Tibial nerve (tissue), 4 donors: ENCODE measurements around the gene ADGRG3. TPM values are rescaled to one million over a fixed set of nuclear protein-coding genes. Genes with fewer than 3 reads are reported as not detected.

Source experiments
- DNase-seq, 2 donors: peaks; one replicate each; pipeline ENCODE4 v3.0.0-alpha.2; 2019; ENCODE audit warnings: low spot score in 2 of 2
- H3K27ac ChIP-seq, 4 donors: fragments of 200-600 bp; sonication (generic) in 3 of 4; one replicate each; pipeline ENCODE4 v1.5.1; 2017 to 2019; ENCODE audit warnings: mild to moderate bottlenecking in 1 of 4
- H3K27me3 ChIP-seq, 2 donors: fragments of 200-600 bp; sonication (generic) in 1 of 2; one replicate each; pipeline versions ENCODE4 v1.5.1 to v1.6.0; 2017 to 2019
- H3K36me3 ChIP-seq, 3 donors: fragments of 200-600 bp; sonication (generic); one replicate each; pipeline ENCODE4 v1.5.1; 2018 to 2019
- H3K4me1 ChIP-seq, 4 donors: fragments of 200-600 bp; sonication (generic) in 3 of 4; one replicate each; pipeline ENCODE4 v1.5.1; 2017 to 2019
- H3K4me3 ChIP-seq, 4 donors: fragments of 200-600 bp; sonication (generic) in 3 of 4; one replicate each; pipeline ENCODE4 v1.5.1; 2017 to 2019; ENCODE audit warnings: mild to moderate bottlenecking in 1 of 4, moderate library complexity in 1 of 4
- H3K9me3 ChIP-seq, 4 donors: fragments of 200-600 bp; sonication (generic) in 3 of 4; one replicate each; pipeline ENCODE4 v1.5.1; 2017 to 2019
- EP300 ChIP-seq, 2 donors: sonication (generic); formaldehyde crosslinking; IDR thresholded peaks; one replicate each; pipeline ENCODE4 v1.6.1; 2017; ENCODE audit warnings: antibody characterized with exemption in 2 of 2, mild to moderate bottlenecking in 1 of 2
- POLR2A ChIP-seq, 2 donors: fragments of 450-650 bp; IDR thresholded peaks; one replicate each; pipeline ENCODE4 v1.6.1; 2017; ENCODE audit warnings: antibody characterized with exemption in 2 of 2, mild to moderate bottlenecking in 2 of 2, moderate library complexity in 2 of 2
- WGBS, 2 donors: methylation state at CpG; one replicate each; pipeline ENCODE4 v1.1.5; 2018; 5-methylcytosine and 5-hydroxymethylcytosine counted together
- total RNA-seq, 4 donors: library from RNA; depleted of rRNA; stranded (reverse); fragments of >200 nt; gene quantifications; one replicate each; pipeline ENCODE4 v1.1.0, GENCODE V29; 2016
- TF ChIP-seq, protein P1 (sequence below), 5 experiments: fragments of 200-600 bp in 3 of 5; fragments of 450-650 bp in 2 of 5; sonication (generic) in 3 of 5; IDR thresholded peaks; one replicate each; pipeline ENCODE4 v1.5.1; 2016 to 2019; ENCODE audit warnings: antibody characterized with exemption in 5 of 5, mild to moderate bottlenecking in 3 of 5, moderate library complexity in 2 of 5

The ADGRG3 gene
- total RNA-seq, 4 donors from 2014 or later = 0.21 to 1.8 (median 0.90) TPM; not detected in 1

DNA sequence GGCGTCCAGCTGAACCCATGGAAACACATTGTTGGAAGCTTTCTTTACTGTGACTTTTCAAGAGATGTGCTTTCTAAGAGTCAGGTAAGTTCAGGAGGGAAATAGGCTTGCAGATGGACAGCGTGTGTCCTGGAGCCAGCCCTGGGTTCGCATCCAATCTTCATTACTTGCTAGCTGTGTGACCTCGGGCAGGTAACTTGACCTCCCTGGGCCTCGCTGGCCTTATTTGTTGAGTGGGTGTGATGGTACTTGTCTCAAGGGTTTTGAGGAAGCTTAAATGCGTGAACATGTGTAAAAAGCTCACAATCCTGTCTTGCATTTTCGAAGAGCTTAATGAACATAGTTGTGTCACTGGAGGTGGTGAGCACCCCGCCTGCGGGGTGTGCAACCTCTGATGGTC lies 27.9 kb upstream of the ADGRG3 start:
- Histone ChIP-seq H3K27ac (peak overlapping the region in 2 of 4 donors; percentile 86 to 95), H3K36me3 (no peaks in the 10 kb centered on the region), H3K9me3 (no peaks in the 10 kb centered on the region), H3K27me3 (peaks cover 0 to 3% of the 10 kb centered on the region in 2 donors), H3K4me3 (no peak overlapping the region), H3K4me1 (peaks cover 0 to 63% (median 47%) of the 10 kb centered on the region in 4 donors)
- DNase-seq = no peak
- no peak for TF ChIP-seq POLR2A (IDR thresholded peaks at IDR 0.05)
- TF ChIP-seq, protein P1, sequence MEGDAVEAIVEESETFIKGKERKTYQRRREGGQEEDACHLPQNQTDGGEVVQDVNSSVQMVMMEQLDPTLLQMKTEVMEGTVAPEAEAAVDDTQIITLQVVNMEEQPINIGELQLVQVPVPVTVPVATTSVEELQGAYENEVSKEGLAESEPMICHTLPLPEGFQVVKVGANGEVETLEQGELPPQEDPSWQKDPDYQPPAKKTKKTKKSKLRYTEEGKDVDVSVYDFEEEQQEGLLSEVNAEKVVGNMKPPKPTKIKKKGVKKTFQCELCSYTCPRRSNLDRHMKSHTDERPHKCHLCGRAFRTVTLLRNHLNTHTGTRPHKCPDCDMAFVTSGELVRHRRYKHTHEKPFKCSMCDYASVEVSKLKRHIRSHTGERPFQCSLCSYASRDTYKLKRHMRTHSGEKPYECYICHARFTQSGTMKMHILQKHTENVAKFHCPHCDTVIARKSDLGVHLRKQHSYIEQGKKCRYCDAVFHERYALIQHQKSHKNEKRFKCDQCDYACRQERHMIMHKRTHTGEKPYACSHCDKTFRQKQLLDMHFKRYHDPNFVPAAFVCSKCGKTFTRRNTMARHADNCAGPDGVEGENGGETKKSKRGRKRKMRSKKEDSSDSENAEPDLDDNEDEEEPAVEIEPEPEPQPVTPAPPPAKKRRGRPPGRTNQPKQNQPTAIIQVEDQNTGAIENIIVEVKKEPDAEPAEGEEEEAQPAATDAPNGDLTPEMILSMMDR (IDR thresholded peaks at IDR 0.05) = no peak
- no peak for TF ChIP-seq EP300 (IDR thresholded peaks at IDR 0.05)
- WGBS, 2 donors = 90 to 93% methylated on average over 9 of the region's 9 CpGs

DNA sequence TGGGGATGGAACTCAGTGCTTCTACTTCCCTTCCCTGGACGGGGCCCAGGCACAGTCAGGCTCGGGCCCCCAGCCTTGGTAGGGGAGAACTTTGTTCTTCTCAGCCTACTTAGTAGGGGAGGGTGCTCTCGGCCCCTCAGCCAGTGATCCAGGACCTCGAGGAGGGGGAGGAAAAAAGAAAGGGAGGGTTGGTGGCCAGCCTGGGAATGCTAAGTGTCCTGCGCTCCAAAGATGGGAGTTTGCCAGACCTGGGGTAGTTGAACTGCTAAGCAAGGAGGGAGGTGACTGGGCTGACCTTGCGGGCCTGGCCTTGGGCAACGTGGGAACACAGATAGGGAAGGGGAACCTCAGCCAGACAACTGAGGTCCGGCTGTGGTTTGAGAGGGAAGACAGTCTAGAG lies 27.5 kb upstream of the ADGRG3 start:
- Histone ChIP-seq H3K4me1 (peaks cover 0 to 62% (median 43%) of the 10 kb centered on the region in 4 donors), H3K36me3 (no peaks in the 10 kb centered on the region), H3K9me3 (no peaks in the 10 kb centered on the region), H3K27ac (peak overlapping the region in 2 of 4 donors; percentile 86 to 95), H3K27me3 (peaks cover 0 to 8% of the 10 kb centered on the region in 2 donors), H3K4me3 (no peak overlapping the region)
- TF ChIP-seq POLR2A (IDR thresholded peaks at IDR 0.05) (no peak), EP300 (IDR thresholded peaks at IDR 0.05) (no peak)
- TF ChIP-seq, protein P1 (IDR thresholded peaks at IDR 0.05) = no peak
- DNase-seq = no peak
- WGBS, 2 donors = 63 to 64% methylated on average over 8 of the region's 8 CpGs

- Histone ChIP-seq H3K27me3 (peaks cover 0 to 14% of the 10 kb centered on the region in 2 donors), H3K4me3 (no peak overlapping the region), H3K36me3 (no peaks in the 10 kb centered on the region), H3K4me1 (peaks cover 0 to 47% (median 29%) of the 10 kb centered on the region in 4 donors), H3K27ac (peak overlapping the region in 2 of 4 donors; percentile 63 to 75), H3K9me3 (no peaks in the 10 kb centered on the region)
- no peak for DNase-seq
- TF ChIP-seq POLR2A (IDR thresholded peaks at IDR 0.05) (no peak), EP300 (IDR thresholded peaks at IDR 0.05) (no peak)
- TF ChIP-seq, protein P1 (IDR thresholded peaks at IDR 0.05) = no peak
- WGBS, 2 donors = 74 to 75% methylated on average over 11 of the region's 11 CpGs
Observed at GRCh38 chr16:57642160-57643135, 25.7 kb upstream of the ADGRG3 start.

DNA sequence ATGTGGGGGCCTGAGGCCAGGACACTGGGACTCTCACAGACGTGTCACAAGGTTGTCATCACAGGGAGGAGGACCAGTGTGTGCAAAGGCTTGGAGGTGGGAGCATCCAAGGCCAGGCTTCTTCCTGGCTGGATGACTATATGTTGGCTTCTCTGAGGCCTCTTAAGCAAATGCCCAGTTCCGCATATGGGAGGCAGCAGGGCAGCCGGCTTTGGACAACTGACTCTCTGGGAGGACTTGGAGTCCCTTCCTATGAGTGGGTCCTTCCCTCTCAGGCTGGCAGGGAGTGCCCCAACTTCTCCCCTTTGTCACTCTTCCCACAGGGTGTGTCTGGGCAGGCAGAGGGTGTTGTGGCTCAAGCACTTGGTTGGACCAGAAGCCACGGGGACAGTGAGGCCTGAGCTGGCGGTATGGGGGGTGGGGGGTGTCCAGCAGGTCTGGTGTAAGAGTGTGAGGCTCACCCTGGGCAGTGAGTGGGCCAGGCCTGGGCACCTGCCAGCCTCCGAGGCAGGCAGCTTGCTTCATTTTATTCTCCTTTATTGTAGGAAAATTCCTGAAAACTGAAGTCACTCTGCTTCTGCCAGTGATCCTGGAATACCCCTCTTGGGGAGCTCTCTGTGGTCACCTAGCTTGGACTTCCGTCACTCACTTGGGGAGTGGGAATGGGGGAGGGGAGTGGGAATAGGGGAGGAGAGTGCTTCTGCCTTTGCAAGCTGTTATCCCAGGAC lies 24.8 kb upstream of the ADGRG3 start:
- Histone ChIP-seq H3K27ac (peak overlapping the region in 3 of 4 donors; percentile 7 to 75 (median 63)), H3K36me3 (no peaks in the 10 kb centered on the region), H3K27me3 (peaks cover 0 to 14% of the 10 kb centered on the region in 2 donors), H3K4me1 (peaks cover 0 to 41% (median 23%) of the 10 kb centered on the region in 4 donors), H3K9me3 (no peaks in the 10 kb centered on the region), H3K4me3 (no peak overlapping the region)
- WGBS, 2 donors = 45 to 49% methylated on average over 6 to 7 of the region's 7 CpGs
- TF ChIP-seq POLR2A (IDR thresholded peaks at IDR 0.05) = no peak
- no peak for TF ChIP-seq EP300 (IDR thresholded peaks at IDR 0.05)
- TF ChIP-seq, protein P1 (IDR thresholded peaks at IDR 0.05) = no peak
- no peak for DNase-seq
